Osteocyte (in vitro differentiated cells): Measurements from ENCODE around the gene CD180. TPM values are rescaled to one million over a fixed set of nuclear protein-coding genes. Genes with fewer than 3 reads are reported as not detected.

Experiments
- DNase-seq: peaks from one replicate; pipeline ENCODE4 v3.0.0; 2021; ENCODE audit warnings: mixed read lengths; ENCODE audit not compliant: unreplicated experiment; ENCODE audit errors: extremely low spot score
- H3K27ac Mint-ChIP-seq: one replicate; pipeline ENCODE4 v1.8.0; 2021; ENCODE audit warnings: mild to moderate bottlenecking, mixed read lengths; ENCODE audit not compliant: unreplicated experiment
- H3K27me3 Mint-ChIP-seq: one replicate; pipeline ENCODE4 v1.8.0; 2021; ENCODE audit warnings: mixed read lengths; ENCODE audit not compliant: unreplicated experiment
- H3K36me3 Mint-ChIP-seq: one replicate; pipeline ENCODE4 v1.8.0; 2021; ENCODE audit warnings: mixed read lengths; ENCODE audit not compliant: unreplicated experiment
- H3K4me1 Mint-ChIP-seq: one replicate; pipeline ENCODE4 v1.8.0; 2021; ENCODE audit warnings: mixed read lengths; ENCODE audit not compliant: unreplicated experiment
- H3K4me3 Mint-ChIP-seq: one replicate; pipeline ENCODE4 v1.8.0; 2021; ENCODE audit warnings: mild to moderate bottlenecking, moderate library complexity, mixed read lengths; ENCODE audit not compliant: unreplicated experiment
- H3K9me3 Mint-ChIP-seq: one replicate; pipeline ENCODE4 v1.8.0; 2021; ENCODE audit warnings: mixed read lengths; ENCODE audit not compliant: unreplicated experiment
- CTCF ChIP-seq: fragments of 200-600 bp; sonication (generic); IDR thresholded peaks from 2 replicates; pipeline ENCODE4 v1.5.0; 2021; ENCODE audit warnings: antibody characterized with exemption, mild to moderate bottlenecking, moderate library complexity
- total RNA-seq: library from RNA; stranded (reverse); gene quantifications from 2 replicates; pipeline ENCODE4 v1.2.1, GENCODE V29; 2021

CD180 gene
- total RNA-seq, 1 donor from 2014 or later = not detected

- no peak for DNase-seq
- peaks cover 15% of the 10 kb centered on the region for H3K4me1 Mint-ChIP-seq
- no peaks in the 10 kb centered on the region for H3K27me3 Mint-ChIP-seq
- H3K4me3 Mint-ChIP-seq = no peak overlapping the region
- TF ChIP-seq CTCF = peak; percentile 87
- peaks cover 5% of the 10 kb centered on the region for H3K36me3 Mint-ChIP-seq
- H3K27ac Mint-ChIP-seq = no peak overlapping the region
- H3K9me3 Mint-ChIP-seq = no peaks in the 10 kb centered on the region
Measured at GRCh38 chr5:67156976-67157583, 39.5 kb downstream of the CD180 start.

GRCh38 chr5:67154556-67155206 is 41.9 kb downstream of the CD180 start:
- H3K27me3 Mint-ChIP-seq = no peaks in the 10 kb centered on the region
- no peaks in the 10 kb centered on the region for H3K4me1 Mint-ChIP-seq
- H3K27ac Mint-ChIP-seq = no peak overlapping the region
- TF ChIP-seq CTCF = no peak
- DNase-seq = no peak
- no peaks in the 10 kb centered on the region for H3K9me3 Mint-ChIP-seq
- no peak overlapping the region for H3K4me3 Mint-ChIP-seq
- peaks cover 8% of the 10 kb centered on the region for H3K36me3 Mint-ChIP-seq

- H3K36me3 Mint-ChIP-seq = peaks cover 8% of the 10 kb centered on the region
- no peak overlapping the region for H3K4me3 Mint-ChIP-seq
- H3K4me1 Mint-ChIP-seq = no peaks in the 10 kb centered on the region
- H3K27me3 Mint-ChIP-seq = no peaks in the 10 kb centered on the region
- H3K9me3 Mint-ChIP-seq = no peaks in the 10 kb centered on the region
- no peak overlapping the region for H3K27ac Mint-ChIP-seq
- no peak for DNase-seq
- TF ChIP-seq CTCF = no peak
Measured at GRCh38 chr5:67153292-67153691, 43.3 kb downstream of the CD180 start.

GRCh38 chr5:67152400-67152799 is 44.2 kb downstream of the CD180 start:
- H3K4me1 Mint-ChIP-seq = no peaks in the 10 kb centered on the region
- no peak for DNase-seq
- H3K4me3 Mint-ChIP-seq = no peak overlapping the region
- H3K27ac Mint-ChIP-seq = no peak overlapping the region
- no peaks in the 10 kb centered on the region for H3K27me3 Mint-ChIP-seq
- no peaks in the 10 kb centered on the region for H3K9me3 Mint-ChIP-seq
- no peak for TF ChIP-seq CTCF
- H3K36me3 Mint-ChIP-seq = peaks cover 9% of the 10 kb centered on the region

GRCh38 chr5:67149951-67150523 is 46.6 kb downstream of the CD180 start:
- no peak overlapping the region for H3K4me3 Mint-ChIP-seq
- H3K9me3 Mint-ChIP-seq = no peaks in the 10 kb centered on the region
- DNase-seq = no peak
- TF ChIP-seq CTCF = peak; percentile 80
- peaks cover 15% of the 10 kb centered on the region for H3K36me3 Mint-ChIP-seq
- H3K27ac Mint-ChIP-seq = no peak overlapping the region
- no peaks in the 10 kb centered on the region for H3K27me3 Mint-ChIP-seq
- H3K4me1 Mint-ChIP-seq = no peaks in the 10 kb centered on the region
